ENCODE results near the gene RNF157.

DNA sequence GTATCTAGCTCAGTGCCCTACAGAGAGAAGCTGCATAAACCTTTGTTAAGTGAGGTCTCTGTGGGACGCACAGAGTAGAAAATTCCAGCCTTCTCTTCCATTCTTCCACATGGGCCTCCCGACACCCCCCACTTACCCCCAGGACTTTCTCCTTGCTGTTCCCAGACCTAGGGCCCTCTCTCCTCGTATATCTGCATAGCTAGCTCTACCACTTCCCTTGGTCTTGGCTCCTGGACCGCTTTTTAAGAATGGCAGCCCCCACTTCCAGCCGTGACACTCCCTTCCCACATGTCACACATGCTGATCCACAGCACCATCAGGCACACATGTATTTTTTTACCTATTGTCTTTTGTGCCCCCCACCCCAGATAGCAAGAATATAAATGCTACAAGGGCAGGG lies 82.5 kb downstream of the RNF157 start:
- TF ChIP-seq, protein P1, sequence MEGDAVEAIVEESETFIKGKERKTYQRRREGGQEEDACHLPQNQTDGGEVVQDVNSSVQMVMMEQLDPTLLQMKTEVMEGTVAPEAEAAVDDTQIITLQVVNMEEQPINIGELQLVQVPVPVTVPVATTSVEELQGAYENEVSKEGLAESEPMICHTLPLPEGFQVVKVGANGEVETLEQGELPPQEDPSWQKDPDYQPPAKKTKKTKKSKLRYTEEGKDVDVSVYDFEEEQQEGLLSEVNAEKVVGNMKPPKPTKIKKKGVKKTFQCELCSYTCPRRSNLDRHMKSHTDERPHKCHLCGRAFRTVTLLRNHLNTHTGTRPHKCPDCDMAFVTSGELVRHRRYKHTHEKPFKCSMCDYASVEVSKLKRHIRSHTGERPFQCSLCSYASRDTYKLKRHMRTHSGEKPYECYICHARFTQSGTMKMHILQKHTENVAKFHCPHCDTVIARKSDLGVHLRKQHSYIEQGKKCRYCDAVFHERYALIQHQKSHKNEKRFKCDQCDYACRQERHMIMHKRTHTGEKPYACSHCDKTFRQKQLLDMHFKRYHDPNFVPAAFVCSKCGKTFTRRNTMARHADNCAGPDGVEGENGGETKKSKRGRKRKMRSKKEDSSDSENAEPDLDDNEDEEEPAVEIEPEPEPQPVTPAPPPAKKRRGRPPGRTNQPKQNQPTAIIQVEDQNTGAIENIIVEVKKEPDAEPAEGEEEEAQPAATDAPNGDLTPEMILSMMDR (IDR thresholded peaks at IDR 0.05) = no peak
- no peak for TF ChIP-seq POLR2AphosphoS5 (IDR thresholded peaks at IDR 0.05)
